LoVo (cell line): ENCODE measurements around the gene RFPL1.
"Not testable (repeated sequence)": the region's sequence is repeated elsewhere in the genome, so short reads cannot be mapped to it uniquely, and the experiment has no call there.

ENCODE experiments used
- DNase-seq: peaks from one replicate; pipeline ENCODE4 v3.0.0-alpha.2; 2016; ENCODE audit warnings: low spot score

RFPL1 gene

DNA sequence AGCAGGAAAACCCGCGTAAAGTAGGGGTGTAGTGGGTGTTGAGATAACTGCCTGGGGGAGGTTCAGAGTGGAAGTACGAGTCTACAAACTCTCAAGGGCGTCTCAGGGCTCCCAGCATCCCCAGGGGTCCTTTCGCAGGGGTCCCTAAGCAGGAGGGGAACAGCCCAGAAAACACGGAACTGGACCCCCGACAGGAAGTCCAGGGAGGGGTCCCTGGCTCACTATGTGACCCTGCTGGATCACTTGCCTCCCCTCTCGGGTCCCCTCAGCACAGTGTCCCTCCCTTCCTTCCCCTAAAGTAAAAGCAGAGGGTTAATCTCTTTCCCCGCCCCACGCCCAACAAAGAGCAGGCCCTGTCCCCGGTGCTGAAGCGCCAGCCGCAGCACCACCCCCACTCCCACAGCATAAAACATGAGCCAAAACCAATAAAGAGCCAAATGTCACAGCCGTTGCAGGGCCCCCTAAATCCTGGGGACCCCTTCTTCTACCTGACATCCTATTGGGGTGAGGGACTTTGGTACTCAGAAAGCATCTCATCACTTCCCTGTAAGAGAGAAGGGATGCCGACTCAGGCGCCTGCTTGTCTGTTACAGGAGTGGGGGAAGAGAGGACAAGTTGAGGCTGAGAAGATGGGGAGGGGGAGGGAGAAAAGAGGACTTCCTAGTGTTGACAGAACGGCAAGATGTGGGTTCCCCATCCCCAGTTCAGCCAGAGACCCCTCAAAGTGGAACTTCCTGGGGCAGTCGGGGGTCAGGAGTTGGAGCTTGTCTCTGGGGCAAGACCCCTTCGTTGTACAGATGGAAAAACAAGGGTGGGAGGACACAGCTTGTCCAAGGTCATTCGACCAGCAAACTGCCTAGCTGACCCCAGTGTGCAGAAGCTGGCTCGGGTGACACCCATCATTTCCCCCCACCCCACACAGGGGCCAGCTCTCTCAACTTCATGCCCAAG, 40.2 kb downstream of the RFPL1 start:
- DNase-seq: no peak

- DNase-seq: no peak
These were observed 41.3 kb downstream of the RFPL1 start, which contains the start of gene NEFH for GRCh38 chr22:29479417-29480261. Gene NEFH (plus strand): TSS chr22:29480218. CDS start chr22:29480263, 45 bp downstream.

DNA sequence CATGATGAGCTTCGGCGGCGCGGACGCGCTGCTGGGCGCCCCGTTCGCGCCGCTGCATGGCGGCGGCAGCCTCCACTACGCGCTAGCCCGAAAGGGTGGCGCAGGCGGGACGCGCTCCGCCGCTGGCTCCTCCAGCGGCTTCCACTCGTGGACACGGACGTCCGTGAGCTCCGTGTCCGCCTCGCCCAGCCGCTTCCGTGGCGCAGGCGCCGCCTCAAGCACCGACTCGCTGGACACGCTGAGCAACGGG, 41.8 kb downstream of the RFPL1 start:
- no peak for DNase-seq

DNA sequence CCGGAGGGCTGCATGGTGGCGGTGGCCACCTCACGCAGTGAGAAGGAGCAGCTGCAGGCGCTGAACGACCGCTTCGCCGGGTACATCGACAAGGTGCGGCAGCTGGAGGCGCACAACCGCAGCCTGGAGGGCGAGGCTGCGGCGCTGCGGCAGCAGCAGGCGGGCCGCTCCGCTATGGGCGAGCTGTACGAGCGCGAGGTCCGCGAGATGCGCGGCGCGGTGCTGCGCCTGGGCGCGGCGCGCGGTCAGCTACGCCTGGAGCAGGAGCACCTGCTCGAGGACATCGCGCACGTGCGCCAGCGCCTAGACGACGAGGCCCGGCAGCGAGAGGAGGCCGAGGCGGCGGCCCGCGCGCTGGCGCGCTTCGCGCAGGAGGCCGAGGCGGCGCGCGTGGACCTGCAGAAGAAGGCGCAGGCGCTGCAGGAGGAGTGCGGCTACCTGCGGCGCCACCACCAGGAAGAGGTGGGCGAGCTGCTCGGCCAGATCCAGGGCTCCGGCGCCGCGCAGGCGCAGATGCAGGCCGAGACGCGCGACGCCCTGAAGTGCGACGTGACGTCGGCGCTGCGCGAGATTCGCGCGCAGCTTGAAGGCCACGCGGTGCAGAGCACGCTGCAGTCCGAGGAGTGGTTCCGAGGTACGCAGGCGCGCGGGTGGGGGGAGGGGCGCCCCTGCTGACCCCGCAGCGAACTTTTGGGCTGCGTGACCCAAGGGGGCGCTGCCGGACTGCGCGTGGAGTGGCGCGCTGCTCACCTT, 42.3 kb downstream of the RFPL1 start:
- no peak for DNase-seq

GRCh38 chr22:29481265-29482000, 43.0 kb downstream of the RFPL1 start:
- no peak for DNase-seq

- no peak for DNase-seq
These were observed 43.9 kb downstream of the RFPL1 start for GRCh38 chr22:29482253-29482652.

DNA sequence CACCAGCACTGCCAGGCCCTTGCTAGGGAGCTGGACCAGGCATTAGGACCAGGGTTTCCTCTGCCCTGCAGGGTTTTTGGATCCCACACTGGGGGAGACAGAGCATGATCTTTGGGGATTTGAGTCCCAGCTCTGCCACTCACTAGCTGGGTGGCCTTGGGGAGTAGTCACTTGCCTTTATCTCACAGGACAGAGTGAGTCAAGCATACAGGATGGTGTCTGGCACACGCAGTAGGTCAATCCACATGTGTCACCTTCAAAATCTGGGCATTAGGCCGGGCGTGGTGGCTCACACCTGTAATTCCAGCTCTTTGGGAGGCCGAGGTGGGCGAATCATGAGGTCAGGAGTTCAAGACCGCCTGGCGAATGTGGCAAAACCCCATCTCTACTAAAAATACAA, 44.3 kb downstream of the RFPL1 start:
- DNase-seq: no peak

GRCh38 chr22:29483254-29483653, 44.9 kb downstream of the RFPL1 start:
- DNase-seq: no peak

DNA sequence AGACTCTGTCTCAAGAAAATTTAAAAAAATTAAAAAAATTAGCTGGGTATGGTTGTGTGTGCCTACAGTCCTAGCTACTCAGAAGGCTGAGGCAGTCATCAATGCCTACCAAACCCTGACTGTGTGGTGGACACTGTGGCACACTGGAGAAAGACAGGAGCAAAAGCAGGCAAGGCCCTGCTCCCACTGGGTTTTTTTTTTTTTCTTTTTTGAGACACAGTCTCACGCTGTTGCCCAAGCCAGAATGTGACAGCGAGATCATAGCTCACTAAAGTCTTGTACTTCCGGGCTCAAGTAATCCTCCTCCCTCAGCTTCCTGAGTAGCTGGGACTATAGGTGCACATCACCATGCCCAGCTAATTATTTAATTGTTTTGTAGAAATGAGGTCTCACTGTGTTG, 46.3 kb downstream of the RFPL1 start:
- no peak for DNase-seq

- no peak for DNase-seq
These were observed 47.1 kb downstream of the RFPL1 start for GRCh38 chr22:29485448-29485847.

DNA sequence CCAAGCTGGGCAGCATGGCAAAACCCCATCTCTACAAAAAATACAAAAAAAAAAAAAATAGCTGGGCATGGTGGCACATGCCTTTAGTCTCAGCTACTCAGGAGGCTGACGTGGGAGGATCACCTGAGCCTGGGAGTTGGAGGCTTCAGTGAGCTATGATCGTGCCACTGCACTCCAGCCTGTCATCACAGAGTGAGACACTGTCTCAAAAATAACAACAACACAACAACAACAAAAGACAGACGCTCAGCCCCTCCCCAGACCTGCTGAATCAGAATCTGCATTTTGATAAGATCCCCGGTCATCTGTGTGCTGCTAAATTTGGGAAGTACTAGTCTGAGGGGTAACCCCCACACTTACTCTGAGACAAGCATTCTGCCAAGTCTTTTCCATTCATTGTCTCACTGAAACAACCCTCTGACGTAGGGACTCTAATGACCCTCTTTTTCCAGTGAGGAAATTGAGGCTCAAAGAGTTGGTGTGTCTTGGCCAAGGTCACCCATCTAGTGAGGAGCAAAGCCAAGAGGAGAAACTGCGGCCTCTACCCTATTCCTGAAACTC, 49.1 kb downstream of the RFPL1 start:
- no peak for DNase-seq

GRCh38 chr22:29489127-29489780, 50.9 kb downstream of the RFPL1 start:
- DNase-seq: not testable (repeated sequence)

GRCh38 chr22:29491012-29491411, 52.6 kb downstream of the RFPL1 start:
- no peak for DNase-seq
